ENCODE results near the gene SPATA18.

GRCh38 chr4:52049266-52049665 lies 1.8 kb upstream of the SPATA18 start:
- TF ChIP-seq ZNF274 (IDR thresholded peaks at IDR 0.05; ENCODE audit: low read depth, low read length), result no peak
- no peak for TF ChIP-seq YY1 (IDR thresholded peaks at IDR 0.05; ENCODE audit: insufficient read depth, insufficient read length)
- no peak for TF ChIP-seq SUZ12 (IDR thresholded peaks at IDR 0.05; ENCODE audit: extremely low read depth, insufficient read depth, insufficient read length)
